Hepatocyte (in vitro differentiated cells): ENCODE results near the gene MYOCOS. TPM values are rescaled to one million over a fixed set of nuclear protein-coding genes. Genes with fewer than 3 reads are reported as not detected.
A peak's percentile ranks its signal among the peaks of the same experiment; 100 is the strongest.

ENCODE experiments used
- DNase-seq: peaks from one replicate; pipeline ENCODE4 v3.0.0-alpha.2; 2016; ENCODE audit warnings: low spot score
- H2AFZ ChIP-seq: fragments of 200-600 bp; sonication (generic); 2 replicates; pipeline ENCODE4 v1.6.0; 2016; ENCODE audit warnings: antibody characterized with exemption, mild to moderate bottlenecking
- H3K27ac ChIP-seq: fragments of 200-600 bp; sonication (generic); 2 replicates; pipeline ENCODE4 v1.5.1; 2016; ENCODE audit warnings: mild to moderate bottlenecking
- H3K27me3 ChIP-seq: fragments of 200-600 bp; sonication (generic); 2 replicates; pipeline ENCODE4 v1.6.1; 2016
- H3K36me3 ChIP-seq: fragments of 200-600 bp; sonication (generic); replicated peaks from 2 replicates; pipeline ENCODE4 v1.5.1; 2016; ENCODE audit warnings: low read depth; ENCODE audit not compliant: insufficient read depth
- H3K4me1 ChIP-seq: fragments of 200-600 bp; sonication (generic); 2 replicates; pipeline ENCODE4 v1.5.1; 2016; ENCODE audit warnings: mild to moderate bottlenecking, moderate library complexity; ENCODE audit not compliant: insufficient read depth
- H3K4me2 ChIP-seq: fragments of 200-600 bp; sonication (generic); 2 replicates; pipeline ENCODE4 v1.6.0; 2016
- H3K4me3 ChIP-seq: fragments of 200-600 bp; sonication (generic); 2 replicates; pipeline ENCODE4 v1.5.1; 2016; ENCODE audit warnings: mild to moderate bottlenecking
- H3K79me2 ChIP-seq: fragments of 200-600 bp; sonication (generic); 2 replicates; pipeline ENCODE4 v1.6.0; 2017; ENCODE audit warnings: mild to moderate bottlenecking
- H3K9me2 ChIP-seq: fragments of 200-600 bp; sonication (generic); replicated peaks from 2 replicates; pipeline ENCODE4 v1.6.0; 2017; ENCODE audit warnings: mild to moderate bottlenecking; ENCODE audit not compliant: insufficient read depth
- H3K9me3 ChIP-seq: fragments of 200-600 bp; sonication (generic); 2 replicates; pipeline ENCODE4 v1.5.1; 2016; ENCODE audit warnings: low read depth, mild to moderate bottlenecking
- H4K20me1 ChIP-seq: fragments of 200-600 bp; sonication (generic); 2 replicates; pipeline ENCODE4 v1.6.0; 2016; ENCODE audit warnings: mild to moderate bottlenecking; ENCODE audit not compliant: insufficient read depth, poor library complexity, severe bottlenecking
- CTCF ChIP-seq: fragments of 200-600 bp; sonication (generic); IDR thresholded peaks from 2 replicates; pipeline ENCODE4 v1.5.1; 2016; ENCODE audit warnings: antibody characterized with exemption, mild to moderate bottlenecking; ENCODE audit not compliant: poor library complexity
- EZH2 ChIP-seq: fragments of 200-600 bp; sonication (generic); IDR thresholded peaks from 2 replicates; pipeline ENCODE4 v1.6.1; 2016; ENCODE audit warnings: antibody characterized with exemption, mild to moderate bottlenecking, borderline replicate concordance
- EZH2phosphoT487 ChIP-seq: fragments of 200-600 bp; sonication (generic); IDR thresholded peaks from one replicate; pipeline ENCODE4 v1.6.1; 2018; ENCODE audit warnings: antibody characterized with exemption, mild to moderate bottlenecking, low read depth, moderate library complexity; ENCODE audit not compliant: unreplicated experiment, severe bottlenecking
- WGBS: methylation state at CpG from one replicate; pipeline ENCODE4 v1.1.6; 2016; ENCODE audit warnings: low lambda C conversion rate; ENCODE audit errors: missing lambda C conversion rate; 5-methylcytosine and 5-hydroxymethylcytosine counted together
- polyA plus RNA-seq: library from polyadenylated mRNA; unstranded; fragments of >200 nt; fragmentation: Nextera tagmentation; extraction: Ambion mirVana; gene quantifications from 2 replicates; pipeline ENCODE4 v1.2.1, GENCODE V29; 2016
- total RNA-seq: library from RNA; depleted of rRNA; stranded (reverse); fragments of >200 nt; gene quantifications from 2 replicates; pipeline ENCODE4 v1.2.3, GENCODE V29; 2014

The MYOCOS gene
- total and polyA plus RNA-seq, 2 experiments from 2014 or later = not detected

- WGBS = 97% methylated on average over 28 of the region's 28 CpGs
- Histone ChIP-seq H3K4me3 (no peak overlapping the region), H3K4me1 (no peaks in the 10 kb centered on the region), H3K9me3 (no peaks in the 10 kb centered on the region), H2AFZ (no peak overlapping the region), H3K79me2 (no peaks in the 10 kb centered on the region), H3K27ac (no peak overlapping the region), H3K9me2 (no peaks in the 10 kb centered on the region), H4K20me1 (no peaks in the 10 kb centered on the region), H3K27me3 (no peaks in the 10 kb centered on the region), H3K36me3 (no peaks in the 10 kb centered on the region), H3K4me2 (no peak overlapping the region)
- no peak for DNase-seq
- TF ChIP-seq EZH2 (no peak), CTCF (no peak), EZH2phosphoT487 (no peak)
Observed at GRCh38 chr1:171670739-171671138, 48.7 kb downstream of the MYOCOS start.

- Histone ChIP-seq H3K27me3 (no peaks in the 10 kb centered on the region), H3K4me3 (no peak overlapping the region), H3K36me3 (no peaks in the 10 kb centered on the region), H2AFZ (no peak overlapping the region), H3K9me2 (no peaks in the 10 kb centered on the region), H3K4me1 (no peaks in the 10 kb centered on the region), H4K20me1 (no peaks in the 10 kb centered on the region), H3K27ac (peak overlapping the region; percentile 13), H3K9me3 (no peaks in the 10 kb centered on the region), H3K79me2 (no peaks in the 10 kb centered on the region), H3K4me2 (no peak overlapping the region)
- no peak for DNase-seq
- WGBS = 70% methylated on average over 3 of the region's 3 CpGs
- no peak for TF ChIP-seq CTCF
Observed at GRCh38 chr1:171674431-171675405, 52.7 kb downstream of the MYOCOS start.

Other genes with a start within 250 kb of the MYOCOS start
- 85.2 and 102 TPM in 2 replicates for gene PRRC2C, start 136.7 kb upstream of the MYOCOS start, total RNA-seq
- 120 and 147 TPM in 2 replicates for gene PRRC2C, start 136.7 kb upstream of the MYOCOS start, polyA plus RNA-seq
- not detected in 2 replicates for gene MYOC, start 30.4 kb downstream of the MYOCOS start, total RNA-seq
- gene MYOC, start 30.4 kb downstream of the MYOCOS start, polyA plus RNA-seq = not detected in 2 replicates
- 8.9 and 9.1 TPM in 2 replicates for gene VAMP4, start 119.8 kb downstream of the MYOCOS start, total RNA-seq
- 5.8 and 9.5 TPM in 2 replicates for gene VAMP4, start 119.8 kb downstream of the MYOCOS start, polyA plus RNA-seq
- gene METTL13, start 159.4 kb downstream of the MYOCOS start, total RNA-seq = 18.9 and 24.4 TPM in 2 replicates
- gene METTL13, start 159.4 kb downstream of the MYOCOS start, polyA plus RNA-seq = 19.5 and 24.0 TPM in 2 replicates
- gene DNM3, start 219.3 kb downstream of the MYOCOS start, total RNA-seq = 0.88 and 1.5 TPM in 2 replicates
- gene DNM3, start 219.3 kb downstream of the MYOCOS start, polyA plus RNA-seq = 0.39 TPM in 1 of 2 replicates, not detected in the other